Measurements from ENCODE around the gene ZMYND10.

ZMYND10 gene

GRCh38 chr3:50370594-50370993 is 25.1 kb upstream of the ZMYND10 start:
- DNase-seq: peak; percentile 26

DNA sequence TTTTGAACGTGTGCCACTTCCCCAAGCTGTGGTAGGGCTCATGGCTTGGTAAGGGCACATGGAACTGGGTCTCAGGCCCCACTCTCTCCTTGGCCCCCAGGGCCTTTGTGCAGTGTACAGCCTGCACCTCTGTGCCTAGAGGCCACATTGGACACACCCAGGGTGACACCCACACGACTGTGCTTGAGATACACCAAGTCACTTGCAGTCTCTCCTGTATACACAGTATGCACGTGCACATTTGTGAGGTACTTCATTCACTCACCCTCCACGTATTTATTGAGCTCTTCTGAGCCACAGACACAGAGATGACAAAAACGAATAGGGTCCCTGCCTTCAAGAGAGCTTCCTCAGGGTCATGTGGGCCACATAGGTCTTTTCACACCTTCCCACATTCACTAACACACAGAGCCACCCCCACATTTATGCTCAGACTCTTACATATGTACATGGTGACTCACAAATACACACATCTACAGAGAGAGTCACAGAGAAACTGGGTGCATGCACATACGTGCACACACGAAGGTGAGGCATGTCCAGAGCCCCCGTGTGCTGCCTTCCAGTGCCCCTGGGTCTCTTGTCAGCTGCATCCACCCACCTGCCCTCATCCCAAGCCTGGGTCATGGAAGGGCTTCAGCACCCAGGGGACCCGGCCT is 23.6 kb upstream of the ZMYND10 start:
- DNase-seq: no peak

DNA sequence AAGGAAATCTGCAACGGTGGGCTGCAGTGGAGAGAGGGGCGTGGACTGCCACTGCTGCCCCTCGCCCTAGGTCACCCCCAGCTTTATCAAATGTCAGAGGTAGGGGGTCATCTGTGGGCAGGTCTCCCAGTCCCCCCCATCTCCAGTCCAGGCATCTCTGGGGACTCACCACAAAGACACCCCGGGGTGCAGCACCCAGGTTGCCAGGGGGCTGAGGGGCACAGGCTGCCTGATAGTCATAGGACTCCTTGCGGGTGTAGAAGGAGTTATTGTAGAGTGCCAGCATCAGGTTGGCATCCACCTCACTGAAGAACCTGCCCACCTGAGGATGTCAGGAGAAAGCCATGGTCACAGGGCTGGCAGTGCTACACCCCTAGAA is 20.3 kb upstream of the ZMYND10 start:
- no peak for DNase-seq

DNA sequence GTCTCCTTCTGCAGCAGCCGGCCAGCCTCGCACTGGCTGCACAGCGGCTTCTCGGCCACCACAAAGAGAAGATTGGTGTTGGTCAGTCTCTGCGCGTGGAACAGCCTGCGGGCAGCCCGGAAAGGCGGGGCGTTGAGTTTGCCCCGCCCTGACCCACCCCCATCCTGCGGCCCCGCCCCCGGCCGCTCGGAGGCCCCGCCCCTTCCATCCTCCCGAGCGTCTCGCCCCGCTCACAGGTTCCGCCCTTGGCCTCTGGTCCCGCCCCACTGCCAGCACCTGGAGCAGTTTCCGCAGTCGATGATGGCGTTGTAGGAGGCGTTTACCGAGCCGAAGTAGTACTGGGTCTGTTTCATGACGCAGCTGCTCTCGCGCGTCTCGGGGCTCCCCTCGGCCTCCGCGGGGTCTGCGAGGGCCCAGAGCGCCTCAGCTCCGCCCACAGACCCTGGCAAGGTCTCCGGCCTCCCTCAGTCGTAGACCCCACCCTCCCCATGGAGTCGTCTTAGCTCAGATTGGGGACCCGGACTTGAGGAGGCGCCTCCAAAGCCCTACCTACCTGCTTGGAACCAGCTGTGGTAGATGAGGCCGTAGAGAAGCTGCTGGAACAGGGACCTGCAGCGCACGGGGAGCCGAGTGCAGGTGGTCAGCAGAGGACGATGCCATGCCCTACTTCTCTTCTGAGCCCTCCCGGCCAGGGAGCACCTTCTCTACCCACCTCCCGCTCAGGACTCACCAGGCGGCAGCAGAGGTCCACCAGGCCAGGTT is 19.7 kb upstream of the ZMYND10 start:
- DNase-seq: no peak

GRCh38 chr3:50364573-50365079 is 19.1 kb upstream of the ZMYND10 start:
- DNase-seq: no peak

DNA sequence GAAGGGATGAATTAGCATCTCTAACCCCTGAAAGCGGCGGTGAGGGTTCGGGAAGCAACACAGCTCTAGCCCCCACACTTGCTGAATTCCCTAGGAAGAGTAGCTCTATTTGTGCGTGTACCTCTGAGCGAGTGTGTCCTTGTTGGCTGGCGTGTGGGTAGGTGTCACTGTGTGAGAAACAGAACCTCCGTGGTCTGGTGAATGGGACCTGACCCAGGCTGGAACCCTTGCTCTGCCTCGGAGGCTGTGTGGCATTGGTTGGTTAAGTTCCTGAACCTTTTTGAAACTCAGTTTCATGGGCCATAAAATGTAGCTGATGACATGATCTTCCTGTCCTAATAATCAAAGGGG is 14.2 kb upstream of the ZMYND10 start:
- DNase-seq: no peak

DNA sequence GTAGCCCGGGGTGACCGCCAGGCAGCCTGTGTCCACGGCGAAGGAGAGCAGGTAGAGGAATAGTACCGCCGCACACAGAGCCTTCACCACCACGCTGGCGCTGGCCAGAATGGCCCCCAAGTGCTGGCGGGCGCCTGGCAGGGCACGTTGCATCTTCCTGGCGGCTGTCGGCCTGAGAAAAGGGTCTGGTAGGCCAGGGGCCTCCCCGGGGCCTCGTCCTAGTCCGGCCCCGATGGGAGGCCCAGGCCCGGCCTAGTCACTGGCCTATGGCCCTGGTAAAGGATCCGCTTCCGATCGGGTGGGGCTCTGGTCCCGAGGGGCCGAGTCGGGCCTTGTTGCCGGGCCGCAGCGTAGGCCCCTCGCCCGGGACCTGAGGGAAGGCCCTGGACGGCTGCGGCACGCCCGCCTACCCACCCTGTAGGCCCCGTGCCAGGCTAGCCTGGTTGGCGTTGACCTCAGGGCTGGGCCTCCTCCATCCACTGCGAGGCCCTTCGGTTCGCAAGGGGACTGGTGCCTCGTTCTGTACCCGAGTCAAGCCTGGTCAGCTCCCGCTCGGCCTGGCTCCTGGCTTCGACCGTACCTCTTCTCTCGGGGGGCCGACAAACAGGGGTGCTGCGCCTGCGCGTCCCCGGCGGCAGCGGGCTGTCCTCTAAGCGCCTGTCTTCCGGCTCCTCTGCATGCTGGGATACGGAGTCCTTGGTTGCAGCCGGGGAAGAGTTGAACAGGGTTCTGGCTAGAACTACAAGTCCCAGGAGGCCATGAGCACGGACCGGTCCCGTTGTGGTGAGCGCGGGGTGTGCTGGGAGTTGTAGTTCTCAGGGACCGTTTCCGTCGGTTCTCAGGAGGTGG is 13.6 kb upstream of the ZMYND10 start, which contains the start of gene TMEM115:
Gene TMEM115 (minus strand): TSS at position 611 of the 849 bp plus-strand sequence. CDS start 458 bp downstream, at position 153.
- peak; percentile 96 for DNase-seq

GRCh38 chr3:50358355-50358910 is 12.9 kb upstream of the ZMYND10 start:
- DNase-seq: no peak

DNA sequence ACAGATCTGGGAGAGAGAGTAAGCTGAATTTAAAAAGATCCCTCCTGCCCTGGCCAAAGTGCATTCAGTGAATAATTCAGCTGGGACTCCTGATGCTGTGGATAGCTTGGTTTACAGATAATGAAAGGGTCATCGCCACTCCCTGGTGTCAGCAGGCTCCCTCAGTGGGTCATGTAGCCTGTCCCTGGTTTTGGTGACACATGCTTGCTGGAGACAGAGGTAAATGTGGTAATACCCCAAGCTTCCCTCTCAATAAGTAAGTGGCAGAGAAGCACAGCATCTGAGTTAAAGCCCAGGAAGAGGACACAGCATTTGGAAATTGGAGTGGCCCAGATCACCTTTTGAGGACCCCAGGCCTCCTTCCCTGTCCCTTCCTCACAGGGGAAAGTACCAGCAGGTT is 11.9 kb upstream of the ZMYND10 start:
- DNase-seq: no peak

- no peak for DNase-seq
Observed at GRCh38 chr3:50356553-50356952, 11.0 kb upstream of the ZMYND10 start.

DNA sequence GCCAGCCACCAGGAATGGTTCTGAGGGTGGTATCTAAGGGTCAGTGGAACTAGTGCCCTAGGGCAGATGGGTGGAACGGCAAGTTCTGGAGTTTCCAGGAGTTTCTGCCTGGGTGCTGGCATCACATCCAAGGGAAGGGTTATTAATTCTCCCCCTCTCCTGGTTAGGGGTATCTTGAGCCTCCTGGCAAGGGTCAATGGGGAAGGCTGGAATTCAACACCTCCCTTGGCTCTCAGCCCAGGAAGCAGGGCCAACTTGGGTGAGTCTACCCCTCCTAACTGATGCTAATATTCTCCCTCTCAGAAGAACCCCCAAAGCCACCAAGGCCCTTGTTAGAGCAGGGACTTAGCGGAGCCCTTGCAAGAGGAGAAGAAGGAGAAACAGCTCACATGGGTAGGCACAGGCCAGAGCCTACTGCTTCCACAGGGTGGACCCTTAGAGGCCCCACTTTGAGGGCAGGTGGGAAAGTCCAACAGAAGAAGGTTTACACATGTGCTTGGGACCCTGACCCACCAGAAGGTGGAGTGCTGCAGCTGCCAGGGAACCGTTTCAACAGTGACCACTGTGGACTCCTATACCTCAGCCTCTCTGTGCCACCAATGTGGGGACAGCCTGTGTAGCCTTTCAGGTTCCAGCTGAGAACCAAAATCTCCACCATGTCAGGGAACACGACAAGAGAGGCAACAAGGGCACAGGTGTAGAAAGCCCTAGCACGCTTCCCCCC is 10.5 kb upstream of the ZMYND10 start:
- DNase-seq: no peak

GRCh38 chr3:50354850-50355249 is 9.3 kb upstream of the ZMYND10 start:
- no peak for DNase-seq

- no peak for DNase-seq
Observed at GRCh38 chr3:50354186-50354764, 8.7 kb upstream of the ZMYND10 start.

DNA sequence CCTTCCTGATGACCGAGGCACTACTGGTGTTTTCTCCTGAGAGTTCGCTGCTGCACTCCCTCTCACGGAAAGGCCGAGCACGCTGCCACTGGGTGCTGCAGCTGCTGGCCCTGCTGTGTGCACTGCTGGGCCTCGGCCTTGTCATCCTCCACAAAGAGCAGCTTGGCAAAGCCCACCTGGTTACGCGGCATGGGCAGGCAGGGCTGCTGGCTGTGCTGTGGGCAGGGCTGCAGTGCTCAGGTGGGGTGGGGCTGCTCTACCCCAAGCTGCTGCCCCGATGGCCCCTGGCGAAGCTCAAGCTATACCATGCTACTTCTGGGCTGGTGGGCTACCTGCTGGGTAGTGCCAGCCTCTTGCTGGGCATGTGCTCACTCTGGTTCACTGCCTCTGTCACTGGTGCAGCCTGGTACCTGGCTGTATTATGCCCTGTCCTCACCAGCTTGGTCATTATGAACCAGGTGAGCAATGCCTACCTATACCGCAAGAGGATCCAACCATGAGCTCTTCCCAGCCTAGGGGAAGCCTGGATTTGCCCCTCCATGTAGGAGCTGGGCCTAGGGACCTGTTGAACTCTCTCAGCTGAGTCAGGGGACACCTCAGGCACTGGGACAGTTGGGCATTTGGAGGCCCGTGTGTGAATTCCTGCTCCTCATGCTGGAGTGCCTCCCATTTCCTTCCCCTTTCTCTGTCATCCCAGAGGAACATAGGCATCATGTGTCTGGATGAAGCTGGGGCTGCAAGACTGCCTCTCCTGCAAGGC is 7.9 kb upstream of the ZMYND10 start:
- DNase-seq: no peak

DNA sequence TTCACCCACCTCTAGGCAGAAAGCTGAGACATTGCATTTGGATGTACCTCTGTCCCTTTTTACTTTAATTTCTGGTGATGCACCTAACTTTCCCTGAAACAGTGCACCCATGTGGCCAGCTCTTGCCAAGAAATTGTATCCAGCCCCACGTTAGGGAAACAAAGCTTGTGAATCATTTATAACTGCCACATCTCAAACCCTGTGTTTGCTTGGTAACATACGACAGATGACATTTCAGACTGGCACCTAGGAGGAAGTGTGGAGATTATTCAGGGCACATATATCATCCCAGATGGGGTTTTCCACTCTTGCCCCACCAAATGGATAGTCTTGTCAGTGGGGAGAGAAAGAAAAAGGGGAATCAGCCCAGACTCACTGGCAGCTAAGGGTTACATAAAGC is 7.2 kb upstream of the ZMYND10 start:
- DNase-seq: no peak

DNA sequence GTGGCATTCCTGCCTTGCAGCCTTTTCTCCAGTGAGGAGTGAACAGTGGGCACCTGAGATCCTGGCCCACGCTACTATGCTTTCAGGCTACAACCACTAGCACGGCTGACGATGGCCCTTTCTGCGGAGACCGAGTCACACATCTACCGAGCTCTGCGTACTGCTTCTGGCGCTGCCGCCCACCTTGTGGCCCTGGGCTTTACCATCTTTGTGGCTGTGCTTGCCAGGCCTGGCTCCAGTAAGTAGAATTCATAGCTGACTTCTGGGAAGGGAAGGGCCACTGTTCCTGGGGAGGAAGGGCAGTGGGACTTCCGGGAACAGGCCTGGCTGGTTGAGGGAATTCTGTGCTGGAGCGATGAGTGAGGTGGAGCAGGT is 5.8 kb upstream of the ZMYND10 start:
- DNase-seq: no peak

DNA sequence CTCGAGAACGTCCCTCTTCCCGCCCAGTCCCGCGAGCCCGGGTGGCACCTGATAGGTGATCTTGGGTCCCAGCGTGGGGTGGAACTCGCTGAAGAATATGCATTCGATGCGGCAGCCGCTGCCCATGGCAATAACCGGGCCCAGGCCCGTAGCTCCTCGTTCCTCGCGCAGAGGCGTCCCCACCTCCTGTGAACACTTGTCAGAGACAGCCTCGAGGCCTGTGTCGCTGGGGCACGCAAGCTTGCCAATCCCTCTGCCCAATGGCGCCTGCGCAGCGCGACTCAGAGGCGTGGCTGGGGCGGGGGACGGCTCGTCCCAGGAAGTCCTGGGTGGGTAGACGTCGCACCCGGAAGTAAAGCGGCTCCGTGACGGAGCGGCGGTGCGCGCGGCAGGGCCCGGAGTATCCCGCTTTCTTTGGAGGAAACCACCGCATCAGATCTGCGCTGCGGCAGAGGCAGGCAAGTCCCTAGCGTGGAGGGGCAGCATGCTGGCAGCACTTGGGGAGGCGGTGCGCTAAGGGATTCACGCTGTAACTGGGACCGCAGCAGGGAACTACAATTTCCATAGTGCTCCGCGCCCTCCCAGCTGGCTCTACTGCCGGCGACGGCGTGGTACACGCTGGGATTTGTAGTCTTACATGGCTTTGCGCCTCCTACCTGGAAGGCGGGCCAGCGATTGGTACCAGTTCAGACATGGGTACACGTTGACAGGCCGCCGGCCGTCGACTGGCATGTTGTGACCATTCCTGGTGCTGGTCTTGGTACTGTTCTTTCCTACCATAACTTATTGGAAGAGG is 5.2 kb upstream of the ZMYND10 start, which contains the start of the genes CYB561D2 and NPRL2:
Gene CYB561D2 (plus strand): TSS at position 336 of the 796 bp plus-strand sequence. CDS start 572 bp downstream, outside the sequence.
Gene NPRL2 (minus strand): TSS at position 249 of the 796 bp plus-strand sequence. CDS start 123 bp downstream, at position 126.
- DNase-seq: peak; percentile 88

DNA sequence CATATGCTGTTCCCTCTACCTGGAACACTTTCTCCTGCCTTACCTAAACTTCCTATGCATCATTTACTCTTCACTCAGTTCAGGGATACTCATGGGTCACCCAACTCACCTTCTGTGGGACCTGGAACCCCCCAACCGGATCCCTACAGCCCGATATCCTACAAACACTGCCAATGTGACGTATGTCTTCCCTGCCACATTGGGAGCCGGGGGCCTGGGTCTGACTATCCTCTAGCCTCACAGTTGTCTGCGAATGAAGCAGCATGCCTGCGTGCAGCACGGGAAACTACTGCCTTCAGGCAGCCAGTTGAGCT is 4.6 kb upstream of the ZMYND10 start:
- DNase-seq: no peak

- DNase-seq: peak; percentile 52
Observed at GRCh38 chr3:50347187-50347813, 1.8 kb upstream of the ZMYND10 start.

GRCh38 chr3:50345008-50345407 is 524 bp downstream of the ZMYND10 start:
- no peak for DNase-seq

Measured in NCI-H1092 treated with DMSO at 0.1 percent for 48 hours (cell line).